Type B pancreatic cell (in vitro differentiated cells): ENCODE results near the gene SLC35F3. TPM values are rescaled to one million over a fixed set of nuclear protein-coding genes. Genes with fewer than 3 reads are reported as not detected.

Experiments used
- DNase-seq: peaks from one replicate; pipeline ENCODE4 v3.0.0; 2021; ENCODE audit warnings: mixed read lengths; ENCODE audit not compliant: unreplicated experiment; ENCODE audit errors: extremely low spot score
- H3K27ac Mint-ChIP-seq: 2 replicates; pipeline ENCODE4 v1.8.0; 2021; ENCODE audit warnings: mild to moderate bottlenecking, mixed read lengths
- H3K27me3 Mint-ChIP-seq: 2 replicates; pipeline ENCODE4 v1.8.0; 2021; ENCODE audit warnings: mixed read lengths
- H3K36me3 Mint-ChIP-seq: 2 replicates; pipeline ENCODE4 v1.8.0; 2021; ENCODE audit warnings: mixed read lengths
- H3K4me1 Mint-ChIP-seq: one replicate; pipeline ENCODE4 v1.8.0; 2021; ENCODE audit warnings: mixed read lengths; ENCODE audit not compliant: unreplicated experiment
- H3K4me3 Mint-ChIP-seq: 2 replicates; pipeline ENCODE4 v1.8.0; 2021; ENCODE audit warnings: mild to moderate bottlenecking, mixed read lengths
- H3K9me3 Mint-ChIP-seq: 2 replicates; pipeline ENCODE4 v1.8.0; 2021; ENCODE audit warnings: mixed read lengths
- long read RNA-seq: library from polyadenylated mRNA; unstranded; transcript quantifications from one replicate; pipeline ENCODE4 v2.0.0, GENCODE V29; 2020
- total RNA-seq: library from RNA; stranded (reverse); gene quantifications from 2 replicates; pipeline ENCODE4 v1.2.1, GENCODE V29; 2021; ENCODE audit warnings: low replicate concordance
- TF ChIP-seq, protein P1 (sequence below): fragments of 200-600 bp; sonication (generic); conservative IDR thresholded peaks from 2 replicates; pipeline ENCODE4 v1.5.0; 2021; ENCODE audit warnings: antibody characterized with exemption, mild to moderate bottlenecking

The SLC35F3 gene
- total RNA-seq: 1.5 and 2.1 TPM in 2 replicates
- long read RNA-seq, partial matches to known transcripts: 1 of 1 reads
- long read RNA-seq, other reads (novel, unspliced or antisense): 0 of 1 reads

- DNase-seq: peak; percentile 80
- no peaks in the 10 kb centered on the region for H3K36me3 Mint-ChIP-seq
- peak within 1 kb of the TSS; percentile 89 for H3K4me3 Mint-ChIP-seq
- peaks cover 3% of the 10 kb centered on the region for H3K4me1 Mint-ChIP-seq
- no peak within 1 kb of the TSS for H3K27ac Mint-ChIP-seq
- H3K9me3 Mint-ChIP-seq: no peaks in the 10 kb centered on the region
- TF ChIP-seq, protein P1, sequence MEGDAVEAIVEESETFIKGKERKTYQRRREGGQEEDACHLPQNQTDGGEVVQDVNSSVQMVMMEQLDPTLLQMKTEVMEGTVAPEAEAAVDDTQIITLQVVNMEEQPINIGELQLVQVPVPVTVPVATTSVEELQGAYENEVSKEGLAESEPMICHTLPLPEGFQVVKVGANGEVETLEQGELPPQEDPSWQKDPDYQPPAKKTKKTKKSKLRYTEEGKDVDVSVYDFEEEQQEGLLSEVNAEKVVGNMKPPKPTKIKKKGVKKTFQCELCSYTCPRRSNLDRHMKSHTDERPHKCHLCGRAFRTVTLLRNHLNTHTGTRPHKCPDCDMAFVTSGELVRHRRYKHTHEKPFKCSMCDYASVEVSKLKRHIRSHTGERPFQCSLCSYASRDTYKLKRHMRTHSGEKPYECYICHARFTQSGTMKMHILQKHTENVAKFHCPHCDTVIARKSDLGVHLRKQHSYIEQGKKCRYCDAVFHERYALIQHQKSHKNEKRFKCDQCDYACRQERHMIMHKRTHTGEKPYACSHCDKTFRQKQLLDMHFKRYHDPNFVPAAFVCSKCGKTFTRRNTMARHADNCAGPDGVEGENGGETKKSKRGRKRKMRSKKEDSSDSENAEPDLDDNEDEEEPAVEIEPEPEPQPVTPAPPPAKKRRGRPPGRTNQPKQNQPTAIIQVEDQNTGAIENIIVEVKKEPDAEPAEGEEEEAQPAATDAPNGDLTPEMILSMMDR: peak; percentile 75
- H3K27me3 Mint-ChIP-seq: peaks cover 80% of the 10 kb centered on the region
Measured at GRCh38 chr1:233904633-233905415, at the start of gene SLC35F3. TSS of gene SLC35F3 (plus strand) at chr1:233904676.

DNA sequence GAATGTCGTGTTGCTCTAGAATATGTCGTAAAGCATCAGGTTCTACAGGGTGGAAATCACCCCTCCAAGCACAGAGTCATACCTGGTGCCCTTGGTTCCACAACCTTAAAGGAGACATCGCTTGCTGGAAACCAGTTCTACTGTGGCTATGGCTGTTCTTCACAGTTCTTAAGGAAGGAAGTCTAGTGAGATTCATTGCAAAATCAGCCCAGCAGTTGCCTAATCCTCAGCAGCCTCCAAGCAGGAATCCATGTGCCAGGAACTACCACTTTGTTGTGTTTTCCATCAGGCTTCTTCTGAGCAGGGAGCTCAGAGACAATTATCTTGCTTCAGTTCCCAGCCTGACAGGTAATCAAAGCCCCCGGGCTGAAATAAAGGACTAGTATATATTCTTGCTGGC lies 45.0 kb upstream of the SLC35F3 start:
- DNase-seq: no peak
- no peaks in the 10 kb centered on the region for H3K36me3 Mint-ChIP-seq
- H3K27ac Mint-ChIP-seq: no peak overlapping the region
- no peaks in the 10 kb centered on the region for H3K4me1 Mint-ChIP-seq
- no peaks in the 10 kb centered on the region for H3K9me3 Mint-ChIP-seq
- TF ChIP-seq, protein P1: no peak
- no peak overlapping the region for H3K4me3 Mint-ChIP-seq
- peaks cover 21% of the 10 kb centered on the region for H3K27me3 Mint-ChIP-seq

- TF ChIP-seq, protein P1: no peak
- Mint-ChIP-seq H3K4me1 (no peaks in the 10 kb centered on the region), H3K36me3 (no peaks in the 10 kb centered on the region), H3K27ac (no peak overlapping the region), H3K27me3 (peaks cover 14% of the 10 kb centered on the region), H3K9me3 (peaks cover 8% of the 10 kb centered on the region), H3K4me3 (no peak overlapping the region)
- no peak for DNase-seq
Measured at GRCh38 chr1:233863901-233864545, 40.5 kb upstream of the SLC35F3 start.

DNA sequence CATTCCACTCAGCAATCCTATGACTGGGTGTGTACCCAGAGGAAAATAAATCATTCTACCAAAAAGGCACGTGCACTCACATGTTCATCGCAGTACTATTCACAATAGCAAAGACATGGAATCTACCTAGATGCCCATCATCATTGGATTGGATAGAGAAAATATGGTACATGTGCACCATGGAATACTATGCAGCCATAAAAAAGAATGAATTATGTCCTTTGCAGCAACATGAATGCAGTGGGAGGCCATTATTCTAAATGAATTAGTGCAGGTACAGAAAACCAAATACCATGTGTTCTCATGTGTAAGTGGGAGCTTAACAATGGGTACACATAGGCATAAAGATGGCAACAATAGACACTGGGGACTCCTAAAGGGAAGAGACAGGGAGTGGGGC lies 39.9 kb upstream of the SLC35F3 start:
- no peak for DNase-seq
- TF ChIP-seq, protein P1: no peak
- Mint-ChIP-seq H3K36me3 (no peaks in the 10 kb centered on the region), H3K27ac (no peak overlapping the region), H3K4me3 (no peak overlapping the region), H3K27me3 (peaks cover 10% of the 10 kb centered on the region), H3K4me1 (no peaks in the 10 kb centered on the region), H3K9me3 (peaks cover 8% of the 10 kb centered on the region)

GRCh38 chr1:233865216-233865615 lies 39.3 kb upstream of the SLC35F3 start:
- Mint-ChIP-seq H3K4me3 (no peak overlapping the region), H3K9me3 (peaks cover 8% of the 10 kb centered on the region), H3K27ac (no peak overlapping the region), H3K27me3 (peaks cover 6% of the 10 kb centered on the region), H3K4me1 (no peaks in the 10 kb centered on the region), H3K36me3 (no peaks in the 10 kb centered on the region)
- TF ChIP-seq, protein P1: no peak
- DNase-seq: no peak
